Liver (tissue), 3 donors: Measurements from ENCODE around the gene DOCK11.

Experiments
- CTCF ChIP-seq: fragments of 150-350 bp; IDR thresholded peaks from 2 replicates; pipeline ENCODE4 v1.5.1; 2017; ENCODE audit warnings: improper control_type of control experiment, low read depth, low read length; ENCODE audit not compliant: missing input control
- FOXA1 ChIP-seq: IDR thresholded peaks from 2 replicates; pipeline ENCODE4 v1.6.1; 2016; ENCODE audit warnings: antibody characterized with exemption
- MAX ChIP-seq: IDR thresholded peaks from 2 replicates; pipeline ENCODE4 v1.6.1; 2016; ENCODE audit warnings: antibody characterized with exemption
- SP1 ChIP-seq: IDR thresholded peaks from 2 replicates; pipeline ENCODE4 v1.6.1; 2018; ENCODE audit warnings: antibody characterized with exemption, mild to moderate bottlenecking
- donor health status: healthy.
- donor health status: healthy.

GRCh38 chrX:118665204-118665603 lies 169.6 kb downstream of the DOCK11 start:
- TF ChIP-seq CTCF (no peak), FOXA1 (no peak), MAX (no peak), SP1 (no peak)
